AML-193 (cell line): ENCODE data around the gene NT5DC2.

ENCODE experiments used
- DNase-seq, 2 experiments: peaks; one replicate each; lab custom pipeline; 2025; lab: John Stamatoyannopoulos, UW

The NT5DC2 gene

DNA sequence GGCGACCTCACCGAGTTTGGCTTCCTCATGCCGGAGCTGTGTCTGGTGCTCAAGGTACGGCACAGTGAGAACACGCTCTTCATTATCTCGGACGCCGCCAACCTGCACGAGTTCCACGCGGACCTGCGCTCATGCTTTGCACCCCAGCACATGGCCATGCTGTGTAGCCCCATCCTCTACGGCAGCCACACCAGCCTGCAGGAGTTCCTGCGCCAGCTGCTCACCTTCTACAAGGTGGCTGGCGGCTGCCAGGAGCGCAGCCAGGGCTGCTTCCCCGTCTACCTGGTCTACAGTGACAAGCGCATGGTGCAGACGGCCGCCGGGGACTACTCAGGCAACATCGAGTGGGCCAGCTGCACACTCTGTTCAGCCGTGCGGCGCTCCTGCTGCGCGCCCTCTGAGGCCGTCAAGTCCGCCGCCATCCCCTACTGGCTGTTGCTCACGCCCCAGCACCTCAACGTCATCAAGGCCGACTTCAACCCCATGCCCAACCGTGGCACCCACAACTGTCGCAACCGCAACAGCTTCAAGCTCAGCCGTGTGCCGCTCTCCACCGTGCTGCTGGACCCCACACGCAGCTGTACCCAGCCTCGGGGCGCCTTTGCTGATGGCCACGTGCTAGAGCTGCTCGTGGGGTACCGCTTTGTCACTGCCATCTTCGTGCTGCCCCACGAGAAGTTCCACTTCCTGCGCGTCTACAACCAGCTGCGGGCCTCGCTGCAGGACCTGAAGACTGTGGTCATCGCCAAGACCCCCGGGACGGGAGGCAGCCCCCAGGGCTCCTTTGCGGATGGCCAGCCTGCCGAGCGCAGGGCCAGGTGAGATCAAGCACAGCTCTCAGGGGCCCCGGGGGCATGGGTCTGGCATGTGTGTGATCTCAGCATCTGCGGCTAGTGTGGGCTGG is 45.6 kb downstream of the NT5DC2 start:
- no peak for DNase-seq

DNA sequence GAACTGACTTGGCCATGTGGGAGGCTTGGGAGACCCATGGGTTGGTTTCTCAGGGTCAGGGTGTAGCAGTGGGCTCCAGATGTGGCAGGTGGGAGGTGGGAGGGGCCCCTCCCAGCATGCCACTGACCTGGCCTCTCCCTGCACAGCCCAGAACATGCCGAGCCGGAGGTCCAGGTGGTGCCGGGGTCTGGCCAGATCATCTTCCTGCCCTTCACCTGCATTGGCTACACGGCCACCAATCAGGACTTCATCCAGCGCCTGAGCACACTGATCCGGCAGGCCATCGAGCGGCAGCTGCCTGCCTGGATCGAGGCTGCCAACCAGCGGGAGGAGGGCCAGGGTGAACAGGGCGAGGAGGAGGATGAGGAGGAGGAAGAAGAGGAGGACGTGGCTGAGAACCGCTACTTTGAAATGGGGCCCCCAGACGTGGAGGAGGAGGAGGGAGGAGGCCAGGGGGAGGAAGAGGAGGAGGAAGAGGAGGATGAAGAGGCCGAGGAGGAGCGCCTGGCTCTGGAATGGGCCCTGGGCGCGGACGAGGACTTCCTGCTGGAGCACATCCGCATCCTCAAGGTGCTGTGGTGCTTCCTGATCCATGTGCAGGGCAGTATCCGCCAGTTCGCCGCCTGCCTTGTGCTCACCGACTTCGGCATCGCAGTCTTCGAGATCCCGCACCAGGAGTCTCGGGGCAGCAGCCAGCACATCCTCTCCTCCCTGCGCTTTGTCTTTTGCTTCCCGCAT is 46.4 kb downstream of the NT5DC2 start:
- no peak for DNase-seq

DNA sequence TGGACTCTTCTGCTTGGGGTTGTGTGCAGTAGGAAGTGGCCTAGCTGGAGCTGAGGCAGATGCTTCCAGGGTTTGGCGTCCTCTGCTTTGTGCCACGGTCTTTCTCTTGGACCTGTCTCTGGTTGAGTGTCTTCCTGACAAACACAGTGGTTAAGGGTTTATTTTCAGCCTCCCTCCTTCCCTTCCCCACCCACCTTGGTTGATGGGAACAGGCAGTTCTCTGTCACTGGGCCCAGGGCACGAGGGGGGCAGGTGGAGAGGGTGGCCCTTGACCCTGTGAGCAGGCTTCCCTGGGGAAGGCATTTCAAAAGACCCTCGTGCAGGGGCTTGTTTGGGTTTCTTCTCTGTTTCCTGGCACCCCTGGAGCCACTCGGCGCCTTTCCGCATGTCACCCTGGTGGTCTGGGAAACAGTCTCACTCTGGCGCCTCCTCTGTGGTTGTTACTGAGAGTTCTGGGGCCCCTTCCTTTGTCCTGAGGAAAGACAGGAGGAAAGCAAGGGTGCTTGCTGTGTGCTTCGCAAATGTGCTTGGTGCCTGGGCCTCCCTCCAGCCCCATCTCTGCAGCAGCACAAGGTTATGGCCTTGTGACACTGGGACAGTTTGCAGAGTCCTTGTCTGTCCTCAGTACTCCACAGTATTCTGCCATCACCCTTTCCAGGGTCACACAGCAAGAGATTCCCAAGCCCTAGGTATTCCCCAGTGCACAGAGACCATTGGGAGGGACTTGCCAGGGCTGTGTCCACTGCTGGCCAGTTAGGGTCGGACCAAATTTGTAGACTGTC is 48.8 kb downstream of the NT5DC2 start:
- DNase-seq, result no peak

DNA sequence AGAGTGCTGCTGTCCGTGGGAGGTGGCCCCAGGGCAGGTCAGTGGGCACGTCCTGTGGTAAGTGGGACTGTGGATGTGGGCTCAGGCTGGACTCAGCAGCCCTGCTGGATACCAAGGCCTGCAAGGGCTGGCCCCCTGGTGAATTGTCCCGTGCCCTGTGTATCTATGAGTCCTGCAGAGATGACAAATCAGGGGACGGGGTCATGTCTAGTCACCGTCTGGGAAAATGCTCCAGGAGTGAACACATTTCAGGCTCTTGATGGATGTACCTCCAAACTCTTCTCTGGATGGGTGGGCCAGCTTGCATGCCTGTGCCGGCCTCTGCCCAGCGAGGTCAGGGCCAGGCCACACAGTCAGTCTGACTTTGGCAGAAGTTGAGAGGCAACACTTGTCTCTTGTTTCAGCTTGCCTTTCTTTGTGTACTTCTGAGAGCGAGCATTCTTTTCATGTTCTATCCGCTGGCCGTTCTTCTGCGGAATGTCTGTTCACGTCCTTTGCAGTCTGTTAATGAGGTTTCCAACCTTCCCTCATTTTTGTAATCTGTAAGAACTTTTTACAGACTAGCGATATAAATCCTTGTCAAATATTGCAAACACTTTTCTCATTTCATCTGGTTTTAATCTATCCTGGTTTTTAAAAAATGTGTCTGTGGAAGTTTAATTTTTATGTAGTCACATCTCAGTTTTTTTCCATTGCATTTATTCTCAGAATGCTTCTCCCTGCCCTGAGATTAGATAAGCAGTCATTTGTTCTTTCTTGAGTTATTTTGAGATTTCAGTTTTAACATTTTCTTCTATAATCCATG is 49.9 kb downstream of the NT5DC2 start:
- no peak for DNase-seq

DNA sequence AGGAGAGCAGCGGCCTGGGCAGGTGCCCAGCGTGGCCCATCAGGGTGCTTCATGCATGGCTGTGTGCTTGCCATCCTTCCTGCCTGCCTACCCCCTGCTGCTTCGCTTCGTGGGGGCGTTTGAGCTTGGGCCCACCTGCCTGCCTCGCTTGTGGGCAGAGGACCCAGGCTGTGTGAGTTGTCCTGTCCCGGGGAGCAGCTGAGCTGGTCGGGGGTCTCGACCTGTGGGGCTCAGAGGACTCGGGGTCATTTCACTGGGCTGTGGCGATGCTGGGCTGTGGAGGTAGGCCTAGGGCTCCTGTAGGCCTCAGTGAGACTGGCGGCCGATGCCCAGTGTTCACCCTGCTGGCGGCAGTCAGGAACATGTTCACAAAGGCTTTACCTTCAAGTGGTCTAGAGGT is 50.6 kb downstream of the NT5DC2 start:
- no peak for DNase-seq

DNA sequence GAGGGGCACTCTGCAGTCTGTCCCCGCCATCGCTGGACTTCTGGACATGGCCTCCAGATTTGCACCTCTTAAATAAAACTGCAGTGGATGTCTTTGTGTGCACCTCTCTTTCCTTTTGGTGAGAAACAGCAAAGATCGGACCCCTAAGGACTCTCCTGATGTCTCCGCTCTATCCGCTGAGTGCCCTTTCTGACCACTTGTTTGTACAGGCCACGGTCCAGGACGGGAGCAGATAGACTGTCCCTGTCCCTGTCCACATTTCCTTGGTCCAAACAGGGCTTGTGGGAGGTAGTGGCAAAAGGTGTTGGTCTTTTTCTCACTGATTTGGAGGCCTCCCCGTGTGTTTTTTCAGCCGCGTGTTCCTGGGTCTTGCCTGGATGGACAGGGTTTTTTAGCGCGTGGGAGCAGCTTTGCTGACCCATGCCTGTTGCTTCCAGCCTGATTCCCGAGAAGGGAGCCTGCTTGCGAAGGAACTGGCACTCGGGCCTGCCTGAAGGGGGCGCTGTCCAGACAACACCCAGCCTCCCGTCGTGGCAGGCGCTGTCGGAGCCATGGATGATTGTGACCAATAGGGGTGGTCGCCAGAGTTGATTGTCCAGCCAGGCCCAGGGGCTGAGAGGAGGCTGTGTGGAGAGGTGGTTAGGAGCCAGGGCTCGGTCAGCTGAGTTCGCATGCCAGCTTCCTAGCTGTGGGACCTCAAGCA is 51.7 kb downstream of the NT5DC2 start:
- DNase-seq, result peak in 1 of 2 experiments; percentile 5

DNA sequence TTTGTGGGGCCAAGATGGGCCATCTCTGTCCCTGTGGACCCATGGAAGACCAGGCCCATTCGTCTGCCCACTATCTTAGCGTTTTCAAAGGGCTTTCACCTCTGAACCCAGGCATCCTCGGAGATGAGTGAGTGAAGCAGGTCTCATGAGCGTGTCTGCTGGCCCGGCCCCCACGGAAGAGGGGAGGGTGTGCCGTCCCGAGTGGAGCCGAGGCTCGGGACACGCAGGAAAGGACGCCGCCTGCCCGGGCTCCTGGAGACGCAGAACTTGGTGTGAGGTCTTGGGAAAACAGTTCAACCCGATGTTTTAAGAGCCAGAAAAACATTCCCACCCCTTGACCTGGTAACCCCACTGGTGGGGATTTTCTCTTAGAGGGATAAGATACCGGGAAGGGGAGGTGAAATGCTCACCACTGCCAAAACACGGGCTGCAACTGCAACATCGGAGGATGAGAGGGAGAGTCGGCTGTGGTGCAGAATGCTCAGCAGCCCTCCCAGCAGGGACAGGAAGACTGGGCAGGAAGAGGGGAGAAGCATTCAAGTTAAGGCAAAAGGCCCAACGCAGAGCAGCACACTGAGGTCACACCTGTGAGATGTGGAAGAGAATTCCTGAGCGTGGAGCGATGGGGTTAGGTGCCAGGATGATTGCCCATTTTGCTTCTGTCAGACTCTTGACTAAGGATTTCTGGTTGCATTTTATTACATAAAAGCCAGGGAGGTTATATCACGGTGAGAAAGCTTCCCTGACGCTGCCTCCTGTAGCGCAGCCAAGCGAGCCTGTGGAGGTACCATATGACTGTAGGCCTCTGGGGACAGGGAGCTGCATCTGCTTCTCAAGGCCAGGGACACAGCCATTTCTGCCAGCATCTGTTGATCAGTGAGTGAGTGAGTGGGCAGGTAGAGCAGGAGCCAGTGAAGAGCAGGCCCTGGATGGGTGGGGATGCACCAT is 52.6 kb downstream of the NT5DC2 start:
- DNase-seq, result no peak

DNA sequence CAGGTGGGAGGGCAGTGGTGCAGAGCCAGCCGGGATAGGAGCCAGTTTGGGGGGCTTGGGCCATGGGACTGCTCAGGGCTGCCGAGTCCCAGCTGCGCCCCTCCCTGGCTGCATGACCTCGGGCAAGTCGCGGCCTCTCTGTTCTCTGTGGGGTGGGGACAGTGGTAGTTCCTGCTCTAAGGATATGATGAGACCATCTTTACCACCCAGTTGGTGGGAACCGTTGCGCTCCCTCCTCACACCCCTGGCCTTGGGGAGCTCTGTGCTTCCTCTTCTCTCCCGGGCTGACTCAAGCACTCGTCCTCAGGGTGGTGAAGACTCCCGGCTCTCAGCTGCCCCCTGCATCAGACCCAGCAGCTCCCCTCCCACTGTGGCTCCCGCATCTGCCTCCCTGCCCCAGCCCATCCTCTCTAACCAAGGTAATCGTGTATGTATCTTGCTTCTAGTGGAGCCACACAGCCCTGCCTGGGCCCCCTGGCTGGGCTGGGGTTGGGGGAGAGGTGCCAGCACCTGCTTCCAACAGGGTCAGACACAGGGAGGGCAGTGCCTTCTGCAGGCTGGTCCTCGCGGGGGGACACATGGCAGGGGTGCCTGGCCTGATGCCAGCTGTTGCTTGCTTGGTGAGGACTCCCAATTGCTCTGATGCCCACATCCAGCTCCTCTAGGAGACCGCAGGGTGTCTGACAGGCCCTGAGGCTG is 53.6 kb downstream of the NT5DC2 start:
- DNase-seq, result no peak

DNA sequence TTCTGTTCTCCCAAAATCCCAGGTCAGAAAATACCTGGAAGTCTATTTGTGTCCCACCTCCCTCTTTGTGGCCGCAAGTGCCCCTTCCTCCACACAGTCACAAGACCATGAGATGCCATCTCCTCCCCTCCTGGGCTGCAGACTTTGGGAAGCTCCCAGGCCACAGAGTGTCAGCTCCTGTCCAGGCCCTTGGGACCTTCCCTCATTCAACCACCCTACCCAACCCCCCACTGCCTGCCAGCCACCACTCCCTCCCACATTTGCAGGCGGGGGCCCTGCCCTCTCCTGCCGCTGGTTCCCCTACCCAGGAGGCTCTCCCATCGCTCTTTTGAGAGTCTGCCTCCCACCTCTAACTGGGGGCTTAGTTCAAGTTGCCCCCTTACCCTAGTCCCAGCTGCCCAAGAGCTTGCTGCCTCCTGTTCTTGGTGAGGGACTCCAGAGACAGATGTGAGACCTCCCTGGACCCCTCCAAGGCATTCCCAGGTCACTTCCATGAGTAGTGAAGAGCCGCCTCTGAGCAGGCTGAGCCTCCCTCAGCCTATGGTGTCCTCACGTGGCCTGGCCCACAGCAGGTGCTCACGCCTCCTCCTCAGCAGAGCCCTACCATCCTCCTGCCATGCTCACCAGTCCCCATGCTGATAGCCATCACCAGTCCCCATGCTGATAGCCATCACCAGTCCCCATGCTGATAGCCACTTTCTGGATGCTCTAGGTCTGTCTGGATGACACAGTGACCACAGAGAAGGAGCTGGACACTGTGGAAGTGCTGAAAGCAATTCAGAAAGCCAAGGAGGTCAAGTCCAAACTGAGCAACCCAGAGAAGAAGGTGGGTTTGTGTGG is 54.4 kb downstream of the NT5DC2 start:
- DNase-seq, result no peak

DNA sequence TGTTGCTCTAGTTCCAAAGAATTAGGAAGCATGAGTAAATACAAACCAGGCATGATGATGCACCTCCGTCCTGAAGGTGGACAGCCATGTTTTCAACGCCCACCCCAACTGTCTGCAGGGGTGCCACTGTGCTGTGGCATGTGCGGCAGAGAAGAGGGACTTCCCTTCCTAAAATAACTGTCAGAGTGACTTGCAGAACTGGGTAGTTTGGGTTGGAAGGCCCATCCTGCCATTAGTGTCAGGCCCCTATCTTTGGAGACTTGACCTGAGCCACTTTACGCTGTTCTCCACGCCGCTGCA is 55.9 kb downstream of the NT5DC2 start:
- no peak for DNase-seq

DNA sequence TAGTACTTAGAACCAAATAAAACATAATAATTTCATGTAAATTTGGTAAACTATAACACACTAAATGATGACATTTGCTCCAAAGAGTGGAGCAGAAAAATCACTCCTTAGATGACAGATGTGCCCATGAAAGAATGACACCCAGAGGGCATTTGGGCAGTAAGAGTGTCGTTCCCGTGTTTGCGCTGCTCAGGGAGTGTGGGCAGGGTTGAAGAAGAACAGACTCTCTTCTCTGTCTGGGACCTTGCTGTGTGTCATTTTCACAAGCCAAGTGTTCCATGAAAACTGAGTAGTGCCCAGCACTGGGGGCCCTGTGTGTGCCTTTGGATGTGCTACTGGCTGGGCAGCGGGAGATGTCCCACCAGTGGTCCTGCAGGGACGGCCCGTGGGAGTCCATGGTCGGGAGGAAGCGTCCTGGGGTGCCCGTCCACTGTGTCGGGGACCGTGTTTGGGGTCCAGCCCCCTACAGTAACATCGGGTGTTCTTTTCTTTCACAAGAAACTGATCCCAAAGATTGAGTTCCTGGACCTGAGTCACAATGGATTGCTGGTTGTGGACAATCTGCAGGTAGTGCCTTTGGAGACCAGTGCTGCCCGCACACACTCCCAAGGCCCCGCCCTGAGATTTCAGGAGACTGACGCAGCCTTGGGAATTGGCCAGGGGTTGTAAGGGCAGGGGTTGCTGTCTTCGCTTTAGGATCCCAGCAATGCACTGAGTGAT is 56.4 kb downstream of the NT5DC2 start:
- no peak for DNase-seq
